ENCODE measurements around the gene TCP11L2.

The TCP11L2 gene

DNA sequence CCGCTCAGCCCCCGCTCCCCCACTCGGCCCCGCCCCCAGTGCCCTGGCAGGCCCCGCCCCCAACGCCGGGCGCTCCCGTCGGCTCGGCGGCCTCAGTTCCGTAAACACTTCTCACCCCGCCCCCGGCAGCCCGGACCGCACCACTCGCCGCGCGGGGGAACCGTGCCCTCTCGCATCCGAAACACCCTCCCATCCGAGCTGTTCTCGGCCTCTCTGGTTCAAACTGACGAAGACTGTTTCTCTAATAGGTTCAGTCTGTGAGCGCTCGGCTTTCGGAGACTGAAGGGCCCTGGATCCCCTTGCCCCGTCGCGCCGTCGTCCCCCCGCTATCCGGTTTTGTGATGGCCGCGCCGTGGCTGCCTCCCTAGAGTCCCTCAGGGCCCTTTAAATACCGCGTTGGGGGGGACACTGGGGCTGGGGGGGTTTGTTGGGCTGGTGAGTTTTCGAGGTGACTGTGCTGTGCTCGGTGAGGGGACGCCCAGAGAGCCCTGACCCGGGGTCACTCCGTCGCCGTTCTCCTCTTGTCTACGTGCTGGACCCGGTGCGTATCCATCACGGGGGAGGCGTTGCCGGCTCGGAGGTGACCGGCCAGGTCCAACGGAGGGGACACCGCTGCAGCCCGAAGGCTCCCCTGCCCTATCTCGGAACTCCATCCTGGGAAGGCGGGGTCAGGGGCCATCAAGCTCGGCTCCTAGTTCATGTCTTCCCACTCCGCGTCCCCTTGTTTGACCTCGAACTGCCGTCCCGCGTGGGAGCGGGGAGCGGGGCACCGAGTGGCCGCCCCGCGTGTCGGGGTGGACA lies at the start of gene TCP11L2:
Gene TCP11L2 (plus strand): TSS at position 333 of the 801 bp plus-strand sequence. CDS start 8,343 bp downstream, outside the sequence.
- DNase-seq: peak; percentile 42

DNA sequence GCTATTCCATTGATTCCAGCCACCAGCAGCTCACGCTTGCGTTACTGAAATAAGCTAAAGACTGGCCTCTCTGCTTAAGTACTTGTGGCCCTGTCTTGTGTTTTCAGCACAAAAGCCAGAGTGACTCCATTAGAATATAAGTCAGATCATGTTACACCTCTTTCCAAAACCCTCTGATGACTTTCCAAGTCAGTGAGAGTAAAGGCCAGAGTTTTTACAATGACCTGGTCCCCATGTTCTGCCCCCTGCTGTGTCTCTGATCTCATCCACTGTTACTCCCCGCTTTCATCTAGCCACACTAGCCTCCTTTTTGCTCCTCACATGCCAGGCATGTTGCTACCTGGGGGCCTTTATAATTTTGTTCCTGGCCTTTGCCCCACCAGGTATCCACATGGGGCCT lies 47.8 kb upstream of the TCP11L2 start:
- no peak for DNase-seq

DNA sequence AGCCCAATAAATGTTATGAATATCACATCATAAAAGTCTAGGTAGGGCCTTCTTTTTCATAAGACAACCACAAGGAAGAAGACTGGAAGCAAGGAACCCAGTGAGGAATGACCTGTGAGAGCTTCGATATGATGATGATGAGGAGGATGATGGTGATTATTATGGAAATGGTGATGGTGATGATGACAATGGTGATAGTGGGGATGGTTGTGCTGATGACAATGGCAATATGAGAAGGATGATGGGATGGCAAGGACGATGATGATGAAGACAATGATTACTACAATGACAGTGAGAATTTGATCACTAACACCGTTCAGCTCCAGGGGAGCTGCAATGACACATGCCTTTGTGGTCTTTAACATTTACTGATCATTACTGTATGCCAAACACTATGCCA lies 47.0 kb upstream of the TCP11L2 start:
- no peak for DNase-seq

DNA sequence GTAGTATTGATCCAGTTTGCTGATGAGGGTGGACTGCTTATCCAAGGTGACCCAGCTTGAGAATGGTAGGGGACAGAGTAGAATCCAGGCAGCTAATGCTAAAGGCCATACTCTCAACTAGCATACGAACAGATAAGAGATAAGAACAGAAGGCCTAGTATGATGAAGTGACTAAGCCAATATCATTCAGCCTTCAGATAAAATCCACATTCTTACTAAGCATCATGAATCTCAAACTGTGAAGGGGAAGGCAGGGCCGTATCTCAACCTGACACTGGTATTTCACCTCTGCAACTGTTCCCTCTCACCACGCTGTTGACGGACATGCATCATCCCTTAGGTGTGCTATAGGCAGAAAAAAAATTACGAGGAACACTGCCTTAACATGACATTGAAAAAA lies 46.6 kb upstream of the TCP11L2 start:
- no peak for DNase-seq

DNA sequence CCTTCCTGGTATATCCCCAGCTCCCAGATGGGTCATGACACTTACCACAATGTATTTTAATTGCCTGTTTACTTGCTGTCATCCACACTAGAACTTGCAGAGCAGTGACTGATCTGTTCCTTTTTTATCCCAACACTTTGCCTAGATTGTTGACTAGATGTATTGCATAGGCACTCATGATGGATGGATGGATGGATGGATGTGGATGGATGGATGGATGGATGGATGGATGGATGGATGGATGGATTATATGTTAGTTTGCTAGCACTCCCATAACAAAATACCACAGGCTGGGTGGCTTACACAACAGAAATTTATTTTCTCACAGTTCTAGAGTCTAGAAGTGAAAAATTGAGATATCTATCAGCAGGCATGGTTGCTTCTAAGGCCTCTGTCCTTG lies 46.0 kb upstream of the TCP11L2 start:
- DNase-seq: no peak

DNA sequence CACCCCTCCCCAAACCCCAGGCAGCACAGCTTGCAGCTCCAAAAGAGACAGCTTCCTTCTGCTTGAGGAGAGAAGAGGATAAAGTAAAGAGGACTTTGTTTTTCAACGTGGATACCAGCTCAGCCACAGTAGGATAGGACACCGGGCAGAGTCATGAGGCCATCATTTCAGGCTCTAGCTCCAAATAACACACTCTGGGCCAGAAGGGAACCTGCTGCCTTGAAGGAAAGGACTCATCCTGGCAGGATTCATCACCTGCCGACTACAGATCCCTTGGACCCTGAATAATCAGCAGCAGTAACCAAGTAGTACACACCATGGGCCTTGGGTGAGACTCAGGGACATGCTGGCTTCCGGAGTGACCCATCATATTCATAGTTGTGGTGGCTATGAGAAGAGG lies 44.3 kb upstream of the TCP11L2 start:
- no peak for DNase-seq

DNA sequence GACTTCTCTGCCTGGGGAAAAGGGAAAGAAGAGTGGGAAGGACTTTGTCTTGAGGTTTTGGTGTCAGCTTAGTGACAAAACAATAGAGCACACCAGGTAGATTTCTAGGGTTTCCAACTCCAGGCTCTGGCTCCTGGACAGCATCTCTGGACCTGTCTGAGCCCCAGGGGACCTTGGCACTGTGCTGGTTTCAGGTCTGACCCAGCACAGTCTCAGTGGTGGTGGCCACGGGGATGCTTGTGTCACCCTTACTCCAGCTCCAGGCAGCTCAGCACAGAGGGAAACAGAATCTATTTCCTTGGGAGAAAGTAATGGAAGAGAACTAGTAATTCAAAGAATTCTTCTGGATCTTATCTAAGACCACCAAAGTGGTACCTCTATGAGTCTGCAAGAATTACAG lies 43.6 kb upstream of the TCP11L2 start:
- DNase-seq: no peak

DNA sequence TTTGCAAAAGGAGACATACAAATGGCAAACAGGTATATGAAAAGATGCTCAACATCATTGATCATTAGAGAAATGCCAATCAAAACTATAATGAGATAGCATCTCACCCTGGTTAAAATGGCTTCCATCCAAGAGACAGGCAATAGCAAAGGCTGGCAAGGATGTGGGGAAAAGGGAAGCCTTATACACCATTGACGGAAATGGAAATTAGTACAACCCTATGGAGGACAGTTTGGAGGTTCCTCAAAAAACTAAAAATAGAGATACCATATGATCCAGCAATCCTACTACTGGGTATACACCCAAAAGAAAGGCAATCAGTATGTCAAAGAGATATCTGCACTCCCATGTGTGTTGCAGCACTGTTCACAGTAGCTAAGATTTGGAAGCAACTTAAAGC lies 37.4 kb upstream of the TCP11L2 start:
- no peak for DNase-seq

DNA sequence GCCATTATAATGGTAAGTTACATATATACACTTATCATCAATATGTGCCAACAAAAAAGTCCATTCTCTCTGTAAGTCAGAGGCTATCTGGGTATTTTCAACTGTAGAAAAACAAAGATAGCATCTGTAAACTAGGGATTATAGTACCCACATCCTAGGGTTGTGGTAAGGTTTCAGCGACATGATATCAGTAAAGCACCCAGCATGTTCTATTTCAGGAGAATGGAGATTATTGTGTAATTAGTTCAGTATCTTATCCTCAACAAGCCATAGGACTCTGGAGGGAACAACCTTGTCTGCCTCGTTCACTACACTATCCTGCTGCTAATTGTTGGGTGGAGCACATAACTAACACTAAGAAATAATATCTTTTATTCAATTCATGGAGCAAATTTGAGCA lies 35.0 kb upstream of the TCP11L2 start:
- no peak for DNase-seq

DNA sequence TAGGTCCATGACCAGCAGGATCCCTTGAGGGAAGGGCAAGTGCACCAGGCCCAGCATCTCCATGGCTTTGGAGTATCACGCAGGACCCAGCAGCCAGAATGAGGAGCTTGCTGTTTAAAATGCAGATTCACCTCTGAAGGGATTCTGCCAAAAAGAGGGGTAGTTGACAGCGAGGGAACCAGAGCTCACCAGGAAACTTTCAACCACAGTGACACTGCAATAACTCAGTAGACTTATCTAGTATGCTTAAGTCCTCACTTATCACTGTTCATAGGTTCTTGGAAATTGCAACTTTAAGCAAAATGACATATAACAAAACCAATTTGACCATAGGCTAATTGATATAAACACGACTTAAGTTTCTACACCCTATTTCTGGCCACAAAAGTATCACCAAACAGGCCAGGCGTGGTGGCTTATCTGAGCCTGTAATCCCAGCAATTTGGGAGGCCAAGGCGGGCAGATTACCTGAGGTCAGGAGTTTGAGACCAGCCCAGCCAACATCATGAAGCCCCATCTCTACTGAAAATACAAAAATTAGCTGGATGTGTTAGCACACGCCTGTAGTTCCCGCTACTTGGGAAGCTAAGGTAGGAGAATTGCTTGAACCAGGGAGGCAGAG lies 33.3 kb upstream of the TCP11L2 start:
- DNase-seq: no peak

DNA sequence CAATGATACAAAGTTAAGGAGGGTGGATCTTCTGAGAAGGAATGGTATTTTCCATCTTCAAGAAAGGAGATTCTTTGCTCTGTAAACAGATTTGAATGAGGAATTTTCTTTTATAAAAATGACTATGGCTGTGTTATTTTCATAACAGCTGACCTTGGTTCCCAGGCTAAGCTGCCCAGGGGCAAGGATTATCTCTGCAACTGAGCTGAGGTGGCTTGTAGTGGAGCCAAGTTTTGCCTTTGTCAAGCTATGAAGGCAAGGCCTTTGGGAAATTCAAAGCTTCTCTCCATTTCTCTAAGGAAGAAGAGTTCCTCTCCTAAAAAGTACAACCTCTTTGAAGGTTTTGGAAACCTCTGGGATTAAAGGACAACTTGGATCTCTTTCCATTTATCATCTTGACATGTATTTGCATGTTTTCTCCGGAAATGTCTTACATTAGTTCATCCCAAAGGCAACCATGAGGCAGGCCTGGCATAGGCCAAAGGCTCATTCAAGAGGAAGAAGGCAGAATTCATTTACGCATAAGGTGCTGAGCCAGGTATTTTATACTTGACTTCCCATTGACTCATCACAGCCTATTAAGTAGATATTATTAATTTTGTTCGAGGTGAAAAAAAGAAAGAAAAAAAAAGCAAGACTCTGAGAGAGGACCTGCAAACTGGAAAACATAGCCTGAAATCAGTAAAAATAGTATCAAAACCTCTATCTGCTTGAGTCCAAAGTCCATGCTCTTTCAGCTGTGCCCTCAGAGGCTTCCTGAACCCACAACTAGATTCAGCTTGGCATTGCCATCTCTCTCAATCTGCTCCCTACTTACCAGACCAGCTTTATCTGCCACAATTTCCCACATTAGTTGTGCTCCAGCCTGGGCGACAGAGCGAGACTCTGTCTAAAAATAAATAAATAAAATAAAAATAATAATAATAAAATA lies 30.7 kb upstream of the TCP11L2 start:
- no peak for DNase-seq

DNA sequence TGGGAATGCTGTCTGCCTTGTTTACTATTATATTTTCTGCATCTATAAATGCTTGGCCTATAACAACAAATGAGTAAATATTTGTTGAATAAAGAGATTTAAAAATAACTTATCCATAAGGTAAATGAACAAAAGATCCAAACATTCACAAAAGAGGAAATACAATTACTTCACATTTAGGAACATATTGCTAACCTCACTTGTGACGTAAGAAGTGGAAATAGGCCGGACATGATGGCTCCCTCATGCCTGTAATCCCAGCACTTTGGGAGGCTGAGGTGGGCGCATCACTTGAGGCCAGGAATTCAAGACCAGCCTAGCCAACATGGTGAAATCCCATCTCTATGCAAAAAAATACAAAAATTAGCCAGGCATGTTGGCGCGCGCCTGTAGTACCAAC lies 29.0 kb upstream of the TCP11L2 start:
- no peak for DNase-seq

DNA sequence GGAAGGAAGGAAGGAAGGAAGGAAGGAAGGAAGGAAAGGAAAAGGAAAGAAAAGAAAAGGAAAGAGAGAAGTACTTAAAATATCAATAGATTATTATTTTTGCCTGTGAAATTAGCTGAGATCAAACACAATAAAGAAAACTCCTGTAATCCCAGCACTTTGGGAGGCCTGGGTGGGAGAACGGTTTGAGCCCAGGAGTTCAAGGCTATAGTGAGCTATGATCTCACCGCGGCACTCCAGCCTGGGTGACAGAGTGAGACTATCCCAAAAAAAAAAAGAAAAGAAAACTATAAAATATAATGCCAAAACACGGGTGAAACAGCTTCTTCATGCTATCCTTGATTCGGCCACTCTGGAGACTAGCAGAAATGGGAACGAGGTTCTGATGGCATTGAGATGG lies 28.5 kb upstream of the TCP11L2 start:
- no peak for DNase-seq

DNA sequence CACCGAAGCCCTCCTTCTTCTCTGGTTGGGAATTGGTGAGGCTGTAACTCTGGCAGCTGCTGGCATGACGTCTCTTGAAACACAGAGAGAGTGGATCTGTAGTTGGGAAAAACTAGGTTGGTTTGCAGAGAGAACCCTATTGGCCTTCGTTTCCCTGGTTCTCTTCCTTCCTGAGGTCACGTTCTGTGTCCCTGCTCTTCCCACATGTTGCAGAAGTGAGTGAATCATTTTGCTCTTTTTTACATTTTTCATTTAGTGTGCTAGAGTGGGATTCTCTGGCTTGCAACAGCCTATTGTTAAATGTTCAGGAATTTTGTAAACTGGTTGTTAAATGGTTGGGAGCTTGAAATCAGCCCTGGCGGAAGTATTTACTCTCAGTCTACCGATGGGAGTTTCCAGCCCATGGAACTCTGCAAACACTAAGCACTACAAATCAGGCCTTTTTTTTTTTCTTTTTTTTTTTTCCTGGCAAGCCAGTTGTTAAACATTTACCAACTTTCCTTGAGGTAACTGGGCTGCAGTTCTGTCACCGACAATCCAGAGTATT lies 27.9 kb upstream of the TCP11L2 start:
- no peak for DNase-seq

DNA sequence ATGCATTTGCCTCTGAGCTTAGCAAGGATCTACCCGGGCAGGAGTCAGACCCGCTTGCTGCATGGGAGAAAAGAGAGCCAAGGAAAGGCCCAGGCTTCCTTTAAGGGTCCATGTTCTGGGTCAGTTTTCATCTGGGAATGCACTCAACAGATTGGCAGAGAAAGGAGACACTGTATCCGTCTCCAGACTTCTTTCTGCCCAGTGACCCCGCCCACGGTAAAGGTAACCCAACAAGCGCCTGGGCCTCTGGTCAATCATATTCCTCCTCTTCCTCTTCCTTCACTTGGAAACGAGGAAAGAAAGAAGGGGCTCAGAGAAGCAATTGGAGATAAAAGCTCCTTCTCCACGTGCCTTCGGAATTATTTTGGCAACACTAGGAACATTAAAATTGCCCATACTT lies 27.1 kb upstream of the TCP11L2 start:
- no peak for DNase-seq

DNA sequence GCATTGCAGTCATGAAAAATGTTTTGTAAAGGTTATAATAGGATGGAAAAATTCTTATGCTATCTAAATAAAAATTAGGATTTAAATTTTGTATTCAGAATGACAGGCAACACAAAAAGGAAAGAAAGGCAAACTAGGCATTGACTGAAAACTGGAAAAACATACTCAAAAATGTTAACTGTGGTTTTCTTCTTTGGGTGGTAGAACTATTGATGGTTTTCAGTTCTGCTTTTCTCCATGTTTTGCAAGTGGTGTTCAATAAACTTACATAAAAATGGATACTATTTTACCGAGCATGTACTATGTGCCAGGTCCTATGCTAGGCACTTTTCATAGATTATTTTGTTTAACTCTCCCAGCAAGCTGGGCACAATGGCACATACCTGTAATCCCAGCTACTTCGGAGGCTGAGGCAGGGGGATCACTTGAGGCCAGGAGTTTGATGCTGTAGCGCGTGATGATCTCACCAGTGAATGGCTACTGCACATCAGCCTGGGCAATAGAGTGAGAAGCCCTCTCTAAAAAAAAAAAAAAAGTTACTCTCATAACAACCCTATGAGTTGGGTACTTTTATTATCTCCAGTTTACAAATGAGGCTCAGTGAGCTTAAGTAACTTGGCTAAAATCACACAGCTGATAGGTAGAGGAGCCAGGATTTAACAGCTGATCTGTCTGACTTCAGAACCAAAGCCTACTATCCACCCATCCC lies 26.3 kb upstream of the TCP11L2 start:
- DNase-seq: no peak

DNA sequence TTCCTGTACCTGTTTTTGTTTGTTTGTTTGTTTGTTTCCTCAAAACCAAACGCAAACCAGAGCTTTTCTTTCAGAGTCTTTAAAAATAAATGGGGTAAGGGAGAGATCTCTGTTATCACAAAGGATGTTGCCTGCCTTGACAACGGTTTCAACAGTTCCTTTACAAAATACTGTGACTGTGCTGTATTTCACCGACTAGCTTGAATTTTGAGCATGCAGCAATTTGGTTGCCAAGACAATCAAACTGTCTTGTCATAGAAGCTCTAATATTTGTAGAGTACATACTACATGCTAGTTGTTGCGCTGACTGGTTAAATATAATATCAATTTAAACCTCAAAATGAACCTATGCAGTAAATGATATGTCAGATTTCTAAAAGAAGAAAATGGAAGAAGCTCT lies 22.4 kb upstream of the TCP11L2 start:
- no peak for DNase-seq

DNA sequence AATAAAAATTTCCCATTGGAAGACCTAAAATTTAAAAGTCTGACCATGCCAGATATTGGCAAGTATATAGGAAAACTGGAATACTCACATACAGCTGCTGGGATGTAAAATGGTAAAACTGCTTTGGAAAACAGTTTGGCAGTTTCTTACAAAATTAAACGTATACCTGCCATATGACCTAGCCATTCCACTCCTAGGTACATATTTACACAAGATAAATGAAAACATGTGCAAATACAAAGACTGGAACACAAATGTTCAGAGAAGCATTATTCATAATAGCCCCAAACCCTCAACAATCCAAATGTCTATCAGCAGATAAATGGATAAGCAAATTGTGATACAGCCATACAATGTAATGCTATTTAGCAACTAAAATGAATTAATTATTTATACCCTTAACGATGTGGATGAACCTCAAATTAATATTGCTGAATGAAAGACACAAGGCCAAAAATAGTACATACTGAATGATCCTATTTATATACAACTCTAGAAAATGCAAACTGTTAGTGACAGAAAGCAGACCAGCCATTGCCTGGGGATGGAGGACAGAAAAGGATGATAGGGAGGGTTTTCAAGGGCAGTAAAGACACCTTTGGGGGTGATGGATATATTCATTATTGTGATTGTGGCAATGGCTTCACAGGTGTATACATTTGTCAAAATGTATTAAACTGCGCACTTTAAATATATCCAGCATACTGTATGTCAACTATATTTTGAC lies 21.3 kb upstream of the TCP11L2 start:
- no peak for DNase-seq

DNA sequence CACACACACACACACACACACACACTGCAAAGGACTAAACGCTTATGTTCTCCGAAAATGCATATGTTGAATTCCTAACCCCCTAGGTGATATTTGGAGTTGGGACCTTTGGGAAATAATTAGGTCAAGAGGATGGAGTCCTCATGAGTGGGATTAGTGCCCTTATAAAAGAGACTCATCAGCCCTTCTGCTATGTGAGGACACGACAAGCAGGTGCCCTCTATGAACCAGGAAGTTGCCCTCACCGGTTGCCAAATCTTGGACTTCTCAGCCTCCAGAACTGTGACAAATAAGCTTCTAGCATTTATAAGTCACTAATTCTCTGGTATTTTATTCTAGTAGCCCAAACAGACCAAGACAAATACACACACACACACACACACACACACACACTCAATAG lies 20.7 kb upstream of the TCP11L2 start:
- no peak for DNase-seq

DNA sequence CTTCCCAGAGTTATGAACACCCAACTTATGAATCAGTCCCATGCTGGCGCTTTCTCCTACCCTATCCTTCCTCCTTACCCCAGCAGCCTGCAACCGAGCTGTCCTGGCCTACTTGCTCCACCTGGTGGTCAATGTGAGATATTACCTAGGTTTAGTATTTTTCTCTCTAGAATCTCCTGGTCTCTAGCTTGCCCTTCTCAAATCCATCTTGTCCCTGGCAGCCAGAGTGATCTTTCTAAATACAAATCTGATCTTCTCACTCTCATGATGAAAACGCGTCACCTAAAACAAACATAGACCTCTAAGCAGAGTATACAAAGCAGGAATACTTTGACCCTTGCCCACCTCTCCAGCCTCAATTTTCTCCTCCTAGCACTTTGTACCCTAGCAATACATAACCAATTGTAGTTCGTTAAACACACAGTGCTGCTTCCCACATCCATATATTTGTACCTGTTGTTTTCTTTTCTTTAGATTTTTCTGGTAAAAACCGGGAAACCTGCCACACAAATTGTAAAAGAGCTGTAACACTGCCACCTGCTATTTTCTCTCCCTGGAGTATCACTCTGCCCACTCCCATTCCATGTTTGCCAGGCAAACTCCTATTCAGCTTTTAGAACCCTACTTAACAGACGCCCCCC lies 20.0 kb upstream of the TCP11L2 start:
- DNase-seq: peak; percentile 9

DNA sequence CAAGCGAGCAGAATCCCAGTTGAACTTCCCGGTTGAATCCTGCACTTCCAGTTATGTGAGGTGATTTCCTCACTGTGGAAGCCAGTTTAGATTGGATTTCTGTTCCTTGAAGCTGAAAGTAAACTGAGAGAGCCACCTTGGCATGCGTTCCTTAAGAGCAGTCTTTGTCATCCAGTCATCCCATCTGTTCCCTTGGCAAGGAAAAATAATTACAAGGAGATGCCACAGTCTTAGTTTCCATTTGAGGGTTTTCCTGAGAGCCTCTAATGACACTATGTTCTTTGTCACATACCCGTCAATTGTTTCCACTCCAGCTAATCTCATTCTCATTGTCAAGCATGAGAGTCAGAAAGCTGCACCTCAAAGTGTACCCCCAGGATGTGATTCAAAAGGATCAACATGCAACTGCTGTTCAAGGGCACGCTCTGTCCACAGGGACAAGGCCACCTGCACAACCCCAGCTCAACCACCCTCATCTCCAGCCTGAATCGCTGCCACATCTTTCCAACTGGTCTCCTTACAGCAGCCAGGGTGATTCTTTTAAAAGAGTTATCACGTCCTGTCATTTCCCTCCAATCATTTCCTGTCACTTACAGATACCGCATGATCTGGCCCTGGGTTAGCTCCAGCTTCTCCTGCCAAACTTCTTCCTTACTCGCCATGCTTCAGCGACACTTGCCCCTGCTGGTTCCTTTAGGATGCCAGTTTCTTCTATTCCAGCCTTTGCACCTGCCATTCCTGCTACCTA lies 18.0 kb upstream of the TCP11L2 start:
- no peak for DNase-seq

Measured in NCI-H1092 treated with DMSO at 0.1 percent for 48 hours (cell line).